Naive B cell (primary cell): ENCODE data around the gene PTPRK. TPM values are rescaled to one million over a fixed set of nuclear protein-coding genes. Genes with fewer than 3 reads are reported as not detected.
"Not testable (repeated sequence)": the region's sequence is repeated elsewhere in the genome, so short reads cannot be mapped to it uniquely, and the experiment has no call there.

Source experiments
- ATAC-seq, 2 donors: fragments of 150-1000 bp; cut with Tn5 transposase; 2 replicates each; pipeline ENCODE4 v1.10.0; 2021; ENCODE audit warnings: low read depth in 2 of 2, mild to moderate bottlenecking in 2 of 2, moderate library complexity in 2 of 2
- DNase-seq: peaks from one replicate; pipeline ENCODE4 v3.0.0; 2022
- H3K27ac Mint-ChIP-seq, 6 donors: one replicate each; pipeline ENCODE4 v1.8.0; 2020 to 2022; ENCODE audit warnings: mild to moderate bottlenecking in 6 of 6, mixed read lengths in 6 of 6, moderate library complexity in 5 of 6, inconsistent platforms in 2 of 6
- H3K27me3 Mint-ChIP-seq, 3 donors: one replicate each; pipeline ENCODE4 v1.8.0; 2021 to 2022; ENCODE audit warnings: mixed read lengths in 3 of 3, mild to moderate bottlenecking in 1 of 3
- H3K36me3 Mint-ChIP-seq, 2 donors: one replicate each; pipeline ENCODE4 v1.8.0; 2020 to 2022; ENCODE audit warnings: mixed read lengths in 2 of 2, inconsistent platforms in 1 of 2, mild to moderate bottlenecking in 1 of 2
- H3K4me1 Mint-ChIP-seq, 3 donors: one replicate each; pipeline ENCODE4 v1.8.0; 2020 to 2022; ENCODE audit warnings: mixed read lengths in 3 of 3, inconsistent platforms in 1 of 3, mild to moderate bottlenecking in 1 of 3, moderate library complexity in 1 of 3
- H3K4me3 Mint-ChIP-seq, 8 donors: one replicate each; pipeline ENCODE4 v1.8.0; 2020 to 2022; ENCODE audit warnings: mild to moderate bottlenecking in 8 of 8, mixed read lengths in 8 of 8, moderate library complexity in 8 of 8, inconsistent platforms in 2 of 8
- H3K9me3 Mint-ChIP-seq, 7 donors: one replicate each; pipeline ENCODE4 v1.8.0; 2020 to 2022; ENCODE audit warnings: mixed read lengths in 7 of 7, mild to moderate bottlenecking in 5 of 7, inconsistent platforms in 2 of 7, moderate library complexity in 1 of 7
- polyA plus RNA-seq, 6 donors: library from polyadenylated mRNA; unstranded; fragments of 300-500 nt; fragmentation: Illumina TruSeq; gene quantifications; one replicate each; pipeline ENCODE4 v1.2.3, GENCODE V29; 2021; ENCODE audit warnings: low read depth in 6 of 6

The PTPRK gene
- polyA plus RNA-seq, 6 donors from 2014 or later = 27.6 to 43.4 (median 34.3) TPM

- Mint-ChIP-seq H3K36me3 (no peaks in the 10 kb centered on the region), H3K4me1 (no peaks in the 10 kb centered on the region), H3K9me3 (no peaks in the 10 kb centered on the region), H3K4me3 (no peak overlapping the region), H3K27ac (no peak overlapping the region), H3K27me3 (no peaks in the 10 kb centered on the region)
- ATAC-seq (no peak), DNase-seq (no peak)
These were observed 48.5 kb downstream of the PTPRK start for GRCh38 chr6:128471907-128472306.

GRCh38 chr6:128465368-128466343 lies 54.7 kb downstream of the PTPRK start:
- no peaks in the 10 kb centered on the region for H3K27me3 Mint-ChIP-seq
- no peak for ATAC-seq
- H3K4me3 Mint-ChIP-seq = no peak overlapping the region
- no peaks in the 10 kb centered on the region for H3K36me3 Mint-ChIP-seq
- peaks cover 0 to 3% (median 0%) of the 10 kb centered on the region in 7 donors for H3K9me3 Mint-ChIP-seq
- DNase-seq = no peak
- no peak overlapping the region for H3K27ac Mint-ChIP-seq
- H3K4me1 Mint-ChIP-seq = no peaks in the 10 kb centered on the region

GRCh38 chr6:128464790-128465189 lies 55.6 kb downstream of the PTPRK start:
- DNase-seq (no peak), ATAC-seq (no peak)
- Mint-ChIP-seq H3K27ac (no peak overlapping the region), H3K9me3 (peaks cover 0 to 3% (median 0%) of the 10 kb centered on the region in 7 donors), H3K4me1 (no peaks in the 10 kb centered on the region), H3K36me3 (no peaks in the 10 kb centered on the region), H3K27me3 (no peaks in the 10 kb centered on the region), H3K4me3 (no peak overlapping the region)

GRCh38 chr6:128463942-128464341 lies 56.5 kb downstream of the PTPRK start:
- no peak for ATAC-seq
- Mint-ChIP-seq H3K36me3 (no peaks in the 10 kb centered on the region), H3K4me1 (no peaks in the 10 kb centered on the region), H3K27ac (no peak overlapping the region), H3K27me3 (no peaks in the 10 kb centered on the region), H3K9me3 (peaks cover 0 to 3% (median 0%) of the 10 kb centered on the region in 7 donors), H3K4me3 (no peak overlapping the region)
- DNase-seq = no peak

GRCh38 chr6:128461501-128461900 lies 58.9 kb downstream of the PTPRK start:
- H3K4me3 Mint-ChIP-seq = no peak overlapping the region
- no peak overlapping the region for H3K27ac Mint-ChIP-seq
- no peak for DNase-seq
- ATAC-seq = no peak
- H3K36me3 Mint-ChIP-seq = no peaks in the 10 kb centered on the region
- no peaks in the 10 kb centered on the region for H3K4me1 Mint-ChIP-seq
- no peaks in the 10 kb centered on the region for H3K27me3 Mint-ChIP-seq
- peaks cover 0 to 3% (median 0%) of the 10 kb centered on the region in 7 donors for H3K9me3 Mint-ChIP-seq

- DNase-seq (no peak), ATAC-seq (no peak)
- Mint-ChIP-seq H3K9me3 (no peaks in the 10 kb centered on the region), H3K27me3 (no peaks in the 10 kb centered on the region), H3K4me3 (no peak overlapping the region), H3K4me1 (no peaks in the 10 kb centered on the region), H3K27ac (no peak overlapping the region), H3K36me3 (no peaks in the 10 kb centered on the region)
These were observed 63.7 kb downstream of the PTPRK start for GRCh38 chr6:128456510-128457230.

GRCh38 chr6:128455959-128456358 lies 64.4 kb downstream of the PTPRK start:
- Mint-ChIP-seq H3K36me3 (no peaks in the 10 kb centered on the region), H3K9me3 (no peaks in the 10 kb centered on the region), H3K4me3 (no peak overlapping the region), H3K27me3 (no peaks in the 10 kb centered on the region), H3K4me1 (no peaks in the 10 kb centered on the region), H3K27ac (no peak overlapping the region)
- no peak for DNase-seq
- no peak for ATAC-seq

GRCh38 chr6:128452713-128453112 lies 67.7 kb downstream of the PTPRK start:
- ATAC-seq = no peak
- Mint-ChIP-seq H3K36me3 (no peaks in the 10 kb centered on the region), H3K4me3 (no peak overlapping the region), H3K27me3 (no peaks in the 10 kb centered on the region), H3K9me3 (no peaks in the 10 kb centered on the region), H3K27ac (no peak overlapping the region), H3K4me1 (no peaks in the 10 kb centered on the region)
- DNase-seq = no peak

GRCh38 chr6:128446497-128446896 lies 73.9 kb downstream of the PTPRK start:
- DNase-seq (no peak), ATAC-seq (no peak)
- Mint-ChIP-seq H3K36me3 (no peaks in the 10 kb centered on the region), H3K4me3 (no peak overlapping the region), H3K9me3 (no peaks in the 10 kb centered on the region), H3K27me3 (peaks cover 0 to 7% (median 3%) of the 10 kb centered on the region in 3 donors), H3K27ac (no peak overlapping the region), H3K4me1 (no peaks in the 10 kb centered on the region)

- ATAC-seq (no peak), DNase-seq (no peak)
- no peaks in the 10 kb centered on the region for H3K36me3 Mint-ChIP-seq
- no peak overlapping the region for H3K27ac Mint-ChIP-seq
- H3K4me1 Mint-ChIP-seq = no peaks in the 10 kb centered on the region
- peaks cover 0 to 7% (median 3%) of the 10 kb centered on the region in 3 donors for H3K27me3 Mint-ChIP-seq
- no peaks in the 10 kb centered on the region for H3K9me3 Mint-ChIP-seq
- H3K4me3 Mint-ChIP-seq = no peak overlapping the region
These were observed 76.8 kb downstream of the PTPRK start for GRCh38 chr6:128443553-128443952.

- no peaks in the 10 kb centered on the region for H3K36me3 Mint-ChIP-seq
- H3K27ac Mint-ChIP-seq = no peak overlapping the region
- ATAC-seq = no peak
- H3K4me1 Mint-ChIP-seq = no peaks in the 10 kb centered on the region
- no peak overlapping the region for H3K4me3 Mint-ChIP-seq
- peaks cover 0 to 4% (median 0%) of the 10 kb centered on the region in 7 donors for H3K9me3 Mint-ChIP-seq
- DNase-seq = no peak
- peaks cover 0 to 7% (median 3%) of the 10 kb centered on the region in 3 donors for H3K27me3 Mint-ChIP-seq
These were observed 80.8 kb downstream of the PTPRK start for GRCh38 chr6:128439627-128440026.

- DNase-seq (no peak), ATAC-seq (no peak)
- Mint-ChIP-seq H3K4me3 (no peak overlapping the region), H3K36me3 (no peaks in the 10 kb centered on the region), H3K27ac (no peak overlapping the region), H3K4me1 (no peaks in the 10 kb centered on the region), H3K27me3 (peaks cover 0 to 7% (median 0%) of the 10 kb centered on the region in 3 donors), H3K9me3 (peaks cover 0 to 7% (median 0%) of the 10 kb centered on the region in 7 donors)
These were observed 82.0 kb downstream of the PTPRK start for GRCh38 chr6:128438393-128438792.

- Mint-ChIP-seq H3K36me3 (no peaks in the 10 kb centered on the region), H3K4me3 (no peak overlapping the region), H3K4me1 (no peaks in the 10 kb centered on the region), H3K27me3 (peaks cover 0 to 7% (median 0%) of the 10 kb centered on the region in 3 donors), H3K9me3 (peaks cover 0 to 7% (median 0%) of the 10 kb centered on the region in 7 donors), H3K27ac (no peak overlapping the region)
- DNase-seq (no peak), ATAC-seq (no peak)
These were observed 82.7 kb downstream of the PTPRK start for GRCh38 chr6:128437685-128438084.

- not testable (repeated sequence) for H3K36me3 Mint-ChIP-seq, H3K27me3 Mint-ChIP-seq, ATAC-seq
These were observed 85.6 kb downstream of the PTPRK start for GRCh38 chr6:128434752-128435151.

More at GRCh38 chr6:128434752-128435151, 85.6 kb downstream of the PTPRK start:
- not testable (repeated sequence) for DNase-seq, H3K9me3 Mint-ChIP-seq, H3K4me3 Mint-ChIP-seq, H3K4me1 Mint-ChIP-seq
- peak overlapping the region in 1 of 6 donors; percentile 51 for H3K27ac Mint-ChIP-seq
